HUES64 (cell line): ENCODE data around the gene ZNF628.

Experiments used
- H3K27ac ChIP-seq: 2 replicates; pipeline ENCODE4 v1.7.0; 2013; ENCODE audit warnings: low read depth, low read length, inconsistent platforms
- H3K27me3 ChIP-seq: 2 replicates; pipeline ENCODE4 v1.6.1; 2013; ENCODE audit warnings: mild to moderate bottlenecking, low read length; ENCODE audit not compliant: insufficient read depth
- H3K36me3 ChIP-seq: 2 replicates; pipeline ENCODE4 v1.6.1; 2013; ENCODE audit warnings: mild to moderate bottlenecking, low read length; ENCODE audit not compliant: insufficient read depth
- H3K4me1 ChIP-seq: 2 replicates; pipeline ENCODE4 v1.6.1; 2013; ENCODE audit warnings: mild to moderate bottlenecking, low read length, moderate library complexity; ENCODE audit not compliant: insufficient read depth
- H3K4me3 ChIP-seq: 2 replicates; pipeline ENCODE4 v1.5.1; 2013; ENCODE audit warnings: mild to moderate bottlenecking, low read length, moderate library complexity
- H3K9ac ChIP-seq: 2 replicates; pipeline ENCODE4 v1.6.1; 2013; ENCODE audit warnings: mild to moderate bottlenecking, low read depth, low read length
- H3K9me3 ChIP-seq: 2 replicates; pipeline ENCODE4 v1.6.1; 2013; ENCODE audit warnings: low read depth, low read length; ENCODE audit not compliant: insufficient read depth
- WGBS: fragments of 150-250, 120-280 bp; methylation state at CpG from one replicate; pipeline ENCODE4 v1.1.7; 2013; ENCODE audit warnings: missing lambda C conversion rate; 5-methylcytosine and 5-hydroxymethylcytosine counted together

The ZNF628 gene

DNA sequence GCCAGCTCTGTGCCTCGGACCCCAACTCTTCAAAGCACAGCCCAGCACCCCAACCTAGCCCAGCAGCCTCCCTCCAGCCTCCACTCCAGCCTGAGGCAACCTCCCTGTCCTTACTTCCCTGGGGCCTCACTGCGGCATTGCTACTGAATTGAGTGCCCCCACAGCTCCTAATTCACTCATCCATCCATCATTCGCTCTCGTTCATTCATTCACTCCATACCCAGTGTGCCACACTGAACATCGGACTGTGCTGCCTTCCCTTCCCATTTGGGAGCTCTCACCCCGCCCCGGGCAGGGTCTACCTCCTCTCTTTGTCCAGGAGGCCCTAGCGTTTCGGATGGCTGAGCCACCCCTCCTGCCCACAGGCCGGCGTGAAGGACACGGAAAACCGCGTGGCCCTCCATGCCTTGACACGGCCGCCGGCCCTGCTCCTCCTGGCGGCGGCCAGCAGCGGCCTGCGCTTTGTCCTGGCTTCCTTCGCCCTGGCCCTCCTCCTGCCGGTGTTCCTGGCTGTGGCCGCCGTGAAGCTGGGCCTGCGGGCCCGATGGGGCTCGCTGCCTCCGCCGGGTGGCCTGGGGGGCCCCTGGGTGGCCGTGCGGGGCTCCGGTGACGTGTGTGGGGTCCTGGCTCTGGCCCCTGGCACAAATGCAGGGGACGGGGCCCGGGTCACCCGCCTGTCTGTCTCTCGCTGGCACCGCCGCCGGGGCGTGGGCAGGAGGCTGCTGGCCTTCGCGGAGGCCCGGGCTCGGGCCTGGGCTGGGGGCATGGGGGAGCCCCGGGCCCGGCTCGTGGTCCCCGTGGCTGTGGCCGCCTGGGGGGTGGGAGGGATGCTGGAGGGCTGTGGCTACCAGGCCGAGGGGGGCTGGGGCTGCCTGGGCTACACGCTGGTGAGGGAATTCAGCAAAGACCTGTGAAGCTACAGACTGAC, 9.9 kb downstream of the ZNF628 start:
- H3K4me1 ChIP-seq: peaks cover 24% of the 10 kb centered on the region
- WGBS: 68% methylated on average over 53 of the region's 53 CpGs
- H3K27me3 ChIP-seq: no peaks in the 10 kb centered on the region
- peak overlapping the region; percentile 27; the same call in 1 of the 2 replicates for H3K27ac ChIP-seq
- H3K9ac ChIP-seq: 0 out of 2 replicates have a peak overlapping the region, but pooled peaks have one; percentile 22
- H3K9me3 ChIP-seq: no peaks in the 10 kb centered on the region
- H3K4me3 ChIP-seq: peak overlapping the region; percentile 78
- H3K36me3 ChIP-seq: no peaks in the 10 kb centered on the region

DNA sequence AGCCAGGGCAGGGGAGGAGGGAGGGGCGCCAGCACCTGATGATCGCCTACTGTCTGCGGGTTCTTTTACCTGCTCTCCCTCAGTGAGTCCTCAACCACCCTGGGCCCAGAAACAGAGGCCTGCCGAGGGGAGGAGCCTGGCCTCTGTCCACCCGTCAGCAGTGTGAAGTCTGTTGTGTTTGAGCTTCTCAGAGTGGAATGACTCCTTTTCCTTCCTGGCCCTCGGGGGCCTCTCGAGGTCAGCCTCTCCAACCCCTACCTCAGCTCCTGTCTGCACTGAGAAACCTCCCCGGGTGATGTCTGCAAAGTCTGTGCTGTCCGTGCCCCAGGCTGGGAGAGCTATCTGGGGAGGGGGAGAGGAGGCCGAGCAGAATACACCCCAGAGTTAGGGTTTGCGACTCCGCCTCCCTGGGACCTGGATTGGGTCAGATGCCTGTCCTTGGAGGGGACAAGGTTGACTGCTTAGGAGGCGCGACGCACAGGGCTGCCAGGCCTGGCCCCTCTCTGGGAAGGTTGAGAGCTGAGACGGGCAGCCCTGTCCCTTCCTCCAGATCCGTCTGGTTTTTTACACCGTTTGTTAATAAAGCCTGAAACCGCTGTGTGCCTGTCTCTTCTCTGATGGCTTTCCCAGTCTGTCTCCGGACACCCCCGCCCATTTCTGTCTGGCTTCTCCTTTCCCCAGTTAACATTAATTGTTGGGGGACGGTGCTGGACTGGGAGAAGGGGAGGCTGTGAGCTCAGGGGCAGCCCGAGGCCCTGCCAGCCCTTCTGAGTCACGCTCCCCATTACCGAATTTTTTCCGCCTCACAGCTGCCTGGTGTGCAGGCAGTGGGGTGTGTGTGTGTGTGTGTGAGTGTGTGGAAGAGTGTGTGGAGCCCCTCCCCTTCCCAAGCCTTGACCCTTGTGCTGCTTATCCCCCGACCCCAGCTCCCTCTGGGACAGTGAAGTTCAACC, 10.8 kb downstream of the ZNF628 start:
- no peaks in the 10 kb centered on the region for H3K9me3 ChIP-seq
- WGBS: 32% methylated on average over 22 of the region's 27 CpGs
- H3K36me3 ChIP-seq: no peaks in the 10 kb centered on the region
- peaks cover 24% of the 10 kb centered on the region for H3K4me1 ChIP-seq
- peak overlapping the region; percentile 28; the same call in 1 of the 2 replicates for H3K9ac ChIP-seq
- peak overlapping the region; percentile 27 for H3K27ac ChIP-seq
- peak overlapping the region; percentile 24 for H3K4me3 ChIP-seq
- no peaks in the 10 kb centered on the region for H3K27me3 ChIP-seq

DNA sequence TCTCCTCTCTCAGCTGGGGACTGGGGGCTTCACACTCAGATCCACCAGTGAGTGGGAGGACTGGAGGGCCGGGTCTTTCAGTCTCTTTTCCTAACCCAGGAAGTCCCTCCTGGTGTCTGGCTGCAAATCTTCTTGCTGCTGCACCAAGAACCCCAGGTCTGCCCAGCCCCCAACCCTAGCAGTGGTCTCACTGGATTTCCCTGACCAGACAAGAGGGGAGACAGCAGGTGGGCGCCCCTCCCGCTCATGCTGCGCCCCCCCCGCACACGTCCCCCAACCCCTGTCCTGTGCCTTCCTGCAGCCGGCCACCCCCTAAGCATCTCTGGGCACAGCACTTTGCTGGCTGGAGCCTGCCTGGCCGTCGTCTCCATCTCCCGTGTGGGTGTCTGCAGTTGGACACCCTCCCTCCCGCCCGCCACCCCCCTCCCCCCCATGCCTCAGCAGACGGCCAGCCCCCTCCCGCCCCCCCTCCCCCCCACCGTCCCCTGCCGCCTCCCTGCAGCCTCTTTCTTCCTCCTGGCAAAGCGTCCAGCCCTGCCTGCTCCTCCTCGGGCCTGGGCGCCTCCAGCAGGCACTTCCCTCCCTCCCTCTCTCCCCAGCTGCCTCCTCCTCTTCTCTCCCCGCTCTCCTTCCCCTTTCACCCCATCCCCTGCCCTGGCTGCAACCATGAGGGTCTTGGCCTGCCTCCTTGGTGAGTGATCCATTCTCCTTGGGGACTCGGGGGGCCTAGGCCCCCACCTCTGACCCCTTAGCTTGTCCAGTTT, 11.7 kb downstream of the ZNF628 start, which contains the start of gene SSC5D:
TSS of gene SSC5D (plus strand) at position 513 of the 764 bp plus-strand sequence. CDS start at position 667, 154 bp downstream.
- Histone ChIP-seq H3K9ac (peak within 1 kb of the TSS; percentile 56; the same call in 1 of the 2 replicates), H3K9me3 (no peaks in the 10 kb centered on the region), H3K27ac (peak within 1 kb of the TSS; percentile 65), H3K4me1 (peaks cover 24% of the 10 kb centered on the region), H3K4me3 (peak within 1 kb of the TSS; percentile 45), H3K27me3 (no peaks in the 10 kb centered on the region), H3K36me3 (no peaks in the 10 kb centered on the region)
- WGBS: 2% methylated on average over 14 of the region's 21 CpGs

DNA sequence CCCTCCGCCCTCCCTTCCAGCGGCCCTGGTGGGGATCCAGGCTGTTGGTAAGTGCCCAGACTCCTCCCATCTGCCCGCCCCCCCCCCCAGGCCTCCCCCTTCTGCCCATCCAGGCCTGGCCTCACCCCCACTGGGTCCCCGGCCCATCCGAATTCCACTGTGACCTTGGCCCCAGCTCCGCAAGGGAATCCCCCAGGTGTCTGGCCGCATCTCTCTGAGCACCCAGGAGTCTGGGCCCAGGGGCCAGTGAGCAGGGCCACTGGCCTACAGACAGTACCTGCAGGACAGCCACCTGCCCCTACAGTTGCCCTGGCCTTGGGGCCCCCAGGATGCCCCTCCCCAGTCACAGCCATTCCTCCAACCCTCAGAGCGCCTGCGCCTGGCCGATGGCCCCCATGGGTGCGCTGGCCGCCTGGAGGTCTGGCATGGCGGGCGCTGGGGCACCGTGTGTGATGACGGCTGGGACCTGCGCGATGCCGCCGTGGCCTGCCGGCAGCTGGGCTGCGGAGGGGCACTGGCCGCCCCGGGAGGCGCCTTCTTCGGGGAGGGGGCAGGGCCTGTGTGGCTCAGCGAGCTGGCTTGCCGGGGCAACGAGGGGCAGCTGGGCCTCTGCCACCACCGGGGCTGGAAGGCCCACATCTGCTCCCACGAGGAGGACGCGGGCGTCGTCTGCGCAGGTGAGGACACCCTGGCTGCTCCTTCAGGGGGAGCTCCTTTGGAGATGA, 12.7 kb downstream of the ZNF628 start:
- H3K9ac ChIP-seq: no peak overlapping the region
- no peaks in the 10 kb centered on the region for H3K27me3 ChIP-seq
- no peaks in the 10 kb centered on the region for H3K36me3 ChIP-seq
- 49% methylated on average over 35 of the region's 36 CpGs for WGBS
- no peak overlapping the region for H3K27ac ChIP-seq
- H3K9me3 ChIP-seq: no peaks in the 10 kb centered on the region
- H3K4me1 ChIP-seq: peaks cover 19% of the 10 kb centered on the region
- no peak overlapping the region for H3K4me3 ChIP-seq

DNA sequence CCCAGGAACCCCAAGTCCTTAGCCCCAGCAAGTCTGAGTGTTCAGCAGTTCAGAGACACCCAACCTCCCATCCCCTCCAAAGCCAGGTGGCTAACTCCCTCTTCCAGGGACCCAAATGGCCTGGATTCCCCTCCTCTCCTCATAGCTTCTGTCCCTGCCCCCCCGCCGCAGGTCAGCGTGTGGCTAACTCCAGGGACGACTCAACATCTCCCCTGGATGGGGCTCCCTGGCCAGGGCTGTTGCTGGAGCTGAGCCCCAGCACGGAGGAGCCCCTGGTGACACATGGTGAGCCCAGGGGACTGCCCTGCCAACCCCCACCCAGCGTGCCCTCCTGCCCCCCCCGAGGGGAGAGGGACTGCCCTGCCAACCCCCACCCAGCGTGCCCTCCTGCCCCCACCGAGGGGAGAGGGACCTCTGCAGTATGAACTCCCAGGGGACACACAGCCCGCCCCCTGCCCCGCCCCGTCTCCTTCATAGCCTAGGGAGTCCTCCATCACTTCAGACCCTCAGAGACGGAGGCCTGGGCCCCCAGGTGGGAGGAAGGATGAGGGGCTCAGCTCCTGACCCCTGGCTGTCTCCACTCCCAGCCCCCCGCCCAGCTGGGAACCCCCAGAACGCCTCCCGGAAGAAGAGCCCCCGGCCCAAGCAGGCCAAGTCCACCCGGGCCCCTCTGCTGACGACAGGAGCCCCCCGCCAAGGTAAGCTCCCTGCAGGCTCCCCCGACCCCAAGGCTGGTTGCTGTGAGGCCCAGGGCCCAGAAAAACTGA, 13.5 kb downstream of the ZNF628 start:
- Histone ChIP-seq H3K4me3 (no peak overlapping the region), H3K36me3 (no peaks in the 10 kb centered on the region), H3K4me1 (peaks cover 16% of the 10 kb centered on the region), H3K9ac (no peak overlapping the region), H3K9me3 (no peaks in the 10 kb centered on the region), H3K27me3 (no peaks in the 10 kb centered on the region), H3K27ac (no peak overlapping the region)
- 68% methylated on average over 18 of the region's 21 CpGs for WGBS

DNA sequence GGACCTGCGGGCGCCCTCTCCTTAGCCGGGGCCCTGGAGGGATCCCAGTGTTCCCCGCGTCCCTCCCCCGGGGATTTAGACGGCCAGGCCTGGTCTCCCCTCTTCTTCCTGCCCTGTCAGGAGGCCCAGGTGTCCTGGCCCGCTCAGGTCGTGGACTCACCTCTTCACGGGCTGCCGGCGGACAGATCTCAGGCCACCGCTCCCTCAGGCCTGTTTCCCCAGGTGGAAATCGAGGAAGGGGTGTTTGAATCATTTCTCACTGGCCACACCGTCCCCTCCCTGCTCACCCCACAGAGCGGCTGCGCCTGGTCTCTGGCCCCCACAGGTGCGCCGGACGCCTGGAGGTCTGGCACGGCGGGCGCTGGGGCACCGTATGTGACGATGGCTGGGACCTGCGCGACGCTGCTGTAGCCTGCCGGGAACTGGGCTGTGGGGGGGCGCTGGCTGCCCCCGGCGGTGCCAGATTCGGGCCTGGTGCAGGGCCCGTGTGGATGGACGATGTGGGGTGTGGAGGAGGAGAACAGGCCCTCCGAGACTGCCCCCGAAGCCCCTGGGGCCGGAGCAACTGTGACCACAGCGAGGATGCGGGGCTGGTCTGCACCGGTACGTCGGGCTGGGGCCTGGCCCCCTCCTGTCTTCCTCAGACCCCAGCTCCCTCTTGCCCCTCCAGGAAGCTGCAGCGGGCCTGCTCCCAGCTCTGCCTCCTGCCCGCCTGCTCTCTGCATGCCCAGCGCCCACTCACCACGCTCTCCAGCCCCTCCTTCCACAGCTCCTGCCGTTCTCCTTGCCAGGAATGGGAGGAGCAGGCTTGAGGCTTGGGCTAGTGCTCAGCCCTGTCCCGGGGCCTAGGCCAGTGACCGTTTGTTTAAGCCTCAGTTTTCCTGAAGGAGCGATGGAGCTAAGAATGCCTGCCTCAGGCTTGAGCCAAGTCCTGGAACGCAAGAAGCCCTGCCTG, 14.3 kb downstream of the ZNF628 start:
- Histone ChIP-seq H3K4me1 (peaks cover 16% of the 10 kb centered on the region), H3K36me3 (no peaks in the 10 kb centered on the region), H3K27me3 (no peaks in the 10 kb centered on the region), H3K4me3 (no peak overlapping the region), H3K9me3 (no peaks in the 10 kb centered on the region), H3K9ac (no peak overlapping the region), H3K27ac (no peak overlapping the region)
- 84% methylated on average over 52 of the region's 52 CpGs for WGBS

DNA sequence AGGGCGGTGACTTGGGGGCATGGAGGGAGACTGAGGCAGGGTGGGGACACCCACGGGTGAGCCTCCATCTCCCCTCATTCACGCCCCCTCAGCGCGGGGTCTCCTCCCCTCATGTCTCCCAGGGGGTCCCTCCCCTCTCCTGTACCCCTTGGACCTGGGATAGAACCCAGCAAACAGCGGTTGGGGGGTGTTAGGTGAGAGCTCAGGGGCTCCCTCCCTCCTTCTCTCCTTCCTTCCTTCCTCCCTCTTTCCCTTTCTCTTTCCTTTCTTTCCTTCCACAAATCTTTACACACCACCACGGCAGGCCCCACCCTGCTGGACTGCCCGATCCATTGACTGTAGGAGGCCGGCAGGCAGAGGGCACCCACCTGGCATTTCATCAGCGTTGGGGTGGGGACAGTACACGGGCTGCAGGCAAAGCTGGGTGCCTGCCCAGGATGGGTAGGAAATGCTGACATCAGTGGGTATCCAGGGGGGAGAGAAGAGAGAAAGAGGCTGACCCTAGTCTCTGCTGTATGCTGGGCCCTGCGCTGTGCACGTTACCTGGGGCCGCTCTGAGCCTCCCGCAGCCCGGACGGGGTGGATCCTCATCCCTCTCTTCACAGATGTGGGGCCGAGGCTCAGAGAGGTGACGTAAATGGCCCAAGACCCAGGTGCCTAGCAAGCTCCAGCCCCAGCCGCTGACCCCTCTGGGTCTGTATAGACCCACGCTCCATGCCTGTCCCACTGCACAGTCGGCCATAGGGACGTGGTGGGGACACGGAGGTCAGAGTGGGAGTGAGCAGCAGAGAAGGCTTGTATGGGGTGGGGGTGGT, 15.3 kb downstream of the ZNF628 start:
- Histone ChIP-seq H3K4me1 (peaks cover 20% of the 10 kb centered on the region), H3K9me3 (no peaks in the 10 kb centered on the region), H3K27ac (no peak overlapping the region), H3K9ac (no peak overlapping the region), H3K27me3 (no peaks in the 10 kb centered on the region), H3K4me3 (no peak overlapping the region), H3K36me3 (no peaks in the 10 kb centered on the region)
- 85% methylated on average over 22 of the region's 24 CpGs for WGBS

DNA sequence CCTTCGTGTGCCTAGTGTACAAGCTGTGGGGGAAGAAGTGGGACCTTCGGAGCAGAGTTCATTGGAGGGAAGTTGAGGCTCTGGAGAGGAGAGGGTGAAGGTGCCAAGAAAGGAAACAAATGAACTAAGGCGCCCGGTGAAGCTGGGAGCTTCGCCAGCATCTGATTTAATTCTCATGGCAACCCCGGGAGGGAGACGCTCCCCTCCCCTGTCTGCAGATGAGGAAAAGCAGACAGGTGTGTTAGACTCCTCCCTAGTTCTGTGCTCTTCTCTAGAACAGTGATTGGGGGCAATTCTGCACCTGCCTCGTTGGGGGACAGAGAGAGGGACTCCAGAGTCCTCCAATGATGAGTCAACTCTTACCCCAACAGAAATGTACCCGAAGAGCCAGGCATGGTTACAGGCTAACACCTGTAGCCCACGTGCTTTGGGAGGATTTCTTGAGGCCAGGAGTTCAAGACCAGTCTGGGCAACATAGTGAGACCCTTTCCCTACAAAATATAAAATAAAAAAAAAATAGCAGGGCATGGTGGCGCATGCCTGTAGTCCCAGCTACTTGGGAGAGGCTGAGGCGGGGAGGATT, 16.0 kb downstream of the ZNF628 start:
- H3K9ac ChIP-seq: no peak overlapping the region
- no peaks in the 10 kb centered on the region for H3K9me3 ChIP-seq
- H3K4me1 ChIP-seq: peaks cover 21% of the 10 kb centered on the region
- WGBS: 83% methylated on average over 12 of the region's 12 CpGs
- H3K27me3 ChIP-seq: no peaks in the 10 kb centered on the region
- H3K4me3 ChIP-seq: no peak overlapping the region
- no peak overlapping the region for H3K27ac ChIP-seq
- no peaks in the 10 kb centered on the region for H3K36me3 ChIP-seq
